ENCODE measurements around the gene ZFR2.

GRCh38 chr19:3849092-3849491 is 19.7 kb downstream of the ZFR2 start:
- no peak for TF ChIP-seq PBX3 (IDR thresholded peaks at IDR 0.05)
- no peak for TF ChIP-seq CTCF (IDR thresholded peaks at IDR 0.05)
- no peak for TF ChIP-seq POLR2A (IDR thresholded peaks at IDR 0.05; ENCODE audit: low read length)
- no peak for TF ChIP-seq SMC3 (IDR thresholded peaks at IDR 0.05)
- TF ChIP-seq FOXS1 (CRISPR knock-in tag; IDR thresholded peaks at IDR 0.05): no peak
- no peak for TF ChIP-seq HOXA7 (CRISPR knock-in tag; IDR thresholded peaks at IDR 0.05)
- TF ChIP-seq MYC (IDR thresholded peaks at IDR 0.05; ENCODE audit: borderline replicate concordance, low read length): no peak
- no peak for TF ChIP-seq FOSB (CRISPR knock-in tag; IDR thresholded peaks at IDR 0.05)
- no peak for TF ChIP-seq CBX8 (IDR thresholded peaks at IDR 0.05)
- TF ChIP-seq, protein P1, sequence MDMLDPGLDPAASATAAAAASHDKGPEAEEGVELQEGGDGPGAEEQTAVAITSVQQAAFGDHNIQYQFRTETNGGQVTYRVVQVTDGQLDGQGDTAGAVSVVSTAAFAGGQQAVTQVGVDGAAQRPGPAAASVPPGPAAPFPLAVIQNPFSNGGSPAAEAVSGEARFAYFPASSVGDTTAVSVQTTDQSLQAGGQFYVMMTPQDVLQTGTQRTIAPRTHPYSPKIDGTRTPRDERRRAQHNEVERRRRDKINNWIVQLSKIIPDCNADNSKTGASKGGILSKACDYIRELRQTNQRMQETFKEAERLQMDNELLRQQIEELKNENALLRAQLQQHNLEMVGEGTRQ (IDR thresholded peaks at IDR 0.05): no peak
- TF ChIP-seq NR3C1 (IDR thresholded peaks at IDR 0.05): no peak
- TF ChIP-seq EP300 (IDR thresholded peaks at IDR 0.05): no peak
